GM21619 (cell line): ENCODE data around the gene ARHGAP33.

Experiments
- ATAC-seq: cut with Tn5 transposase; IDR thresholded peaks from one replicate; pipeline ENCODE4 v1.9.1; 2021; ENCODE audit not compliant: unreplicated experiment

ARHGAP33 gene

DNA sequence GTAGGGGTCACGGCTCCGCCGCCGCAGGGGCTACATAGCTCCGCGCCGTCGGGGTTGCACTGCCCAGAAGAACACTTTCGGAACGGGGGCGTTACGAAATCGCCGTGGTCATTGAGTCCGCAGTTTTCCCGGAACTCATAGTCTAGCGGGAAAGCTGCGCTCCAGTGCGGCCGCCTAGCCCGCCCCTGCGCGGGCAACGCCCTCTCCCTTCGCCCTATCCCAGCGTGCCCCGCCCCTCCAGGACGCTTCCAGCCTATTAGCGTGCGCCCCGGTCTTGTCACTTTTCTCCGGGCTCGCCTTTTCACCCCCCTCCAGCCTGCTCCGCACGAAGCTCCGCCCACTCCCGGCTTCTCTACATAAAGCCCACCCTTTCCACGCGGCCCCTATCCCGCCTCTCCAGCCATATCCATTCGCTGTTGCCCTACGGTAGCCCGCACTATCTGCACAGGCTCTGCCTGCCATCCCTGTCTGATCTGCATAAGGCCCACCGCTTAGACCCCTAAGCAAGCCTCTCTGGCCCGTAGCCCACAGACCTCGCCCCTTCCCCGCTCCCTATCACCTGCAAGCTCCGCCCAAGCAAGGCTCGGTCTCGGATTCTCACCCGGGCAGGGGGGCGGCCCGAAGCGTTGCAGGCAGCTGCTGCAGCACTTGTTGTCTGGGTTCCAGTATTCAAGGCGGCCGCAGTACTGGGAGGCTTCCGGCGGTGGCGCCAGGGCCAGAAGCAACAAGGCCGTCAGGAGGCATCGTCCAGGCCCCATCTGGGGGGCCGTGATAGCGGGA, 34.8 kb upstream of the ARHGAP33 start:
- peak; percentile 42 for ATAC-seq

- ATAC-seq: no peak
Observed at GRCh38 chr19:35741203-35741515, 34.2 kb upstream of the ARHGAP33 start.

- ATAC-seq: no peak
Observed at GRCh38 chr19:35742121-35742724, 33.1 kb upstream of the ARHGAP33 start, which contains the start of gene IGFLR1. TSS of gene IGFLR1 (minus strand) at chr19:35742452. CDS start at chr19:35741180, 1,272 bp downstream.

- no peak for ATAC-seq
Observed at GRCh38 chr19:35743640-35744429, 31.5 kb upstream of the ARHGAP33 start.

- peak; percentile 31 for ATAC-seq
Observed at GRCh38 chr19:35744430-35745327, 30.7 kb upstream of the ARHGAP33 start.

- peak; percentile 38 for ATAC-seq
Observed at GRCh38 chr19:35745328-35746086, 29.9 kb upstream of the ARHGAP33 start, which contains the start of the genes PSENEN and U2AF1L4. TSS of gene PSENEN (plus strand) at chr19:35745651. CDS start at chr19:35745931, 280 bp downstream. TSS of gene U2AF1L4 (minus strand) at chr19:35745418. CDS start at chr19:35745391, 27 bp downstream.

GRCh38 chr19:35746087-35746462, 29.3 kb upstream of the ARHGAP33 start:
- no peak for ATAC-seq

- ATAC-seq: no peak
Observed at GRCh38 chr19:35746531-35746930, 28.8 kb upstream of the ARHGAP33 start.

GRCh38 chr19:35748106-35749020, 27.0 kb upstream of the ARHGAP33 start, which contains the start of gene LIN37:
TSS of gene LIN37 (plus strand) at chr19:35748576. CDS start at chr19:35748725, 149 bp downstream.
- peak; percentile 65 for ATAC-seq

DNA sequence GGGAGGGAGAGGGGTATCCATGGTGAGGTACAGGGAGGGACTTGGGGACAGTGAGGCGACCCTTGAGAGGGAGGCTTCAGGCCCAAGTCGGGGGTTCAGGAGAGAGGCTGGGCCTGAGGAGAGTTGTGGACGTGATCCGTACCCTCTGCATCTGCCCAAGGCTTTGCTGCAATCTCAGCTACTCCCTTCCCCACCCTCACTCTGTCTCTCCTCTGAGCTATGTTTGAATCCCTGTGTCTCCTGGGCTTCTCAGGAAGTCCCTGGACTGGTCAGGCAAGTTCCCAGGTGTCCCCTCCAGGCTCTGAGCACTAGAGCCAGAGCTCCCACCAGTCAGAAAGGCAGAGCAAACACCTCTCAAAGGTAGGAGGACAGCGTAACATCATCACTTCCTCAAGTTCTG, 25.2 kb upstream of the ARHGAP33 start:
- ATAC-seq: no peak

- ATAC-seq: no peak
Observed at GRCh38 chr19:35751839-35752745, 23.3 kb upstream of the ARHGAP33 start.

DNA sequence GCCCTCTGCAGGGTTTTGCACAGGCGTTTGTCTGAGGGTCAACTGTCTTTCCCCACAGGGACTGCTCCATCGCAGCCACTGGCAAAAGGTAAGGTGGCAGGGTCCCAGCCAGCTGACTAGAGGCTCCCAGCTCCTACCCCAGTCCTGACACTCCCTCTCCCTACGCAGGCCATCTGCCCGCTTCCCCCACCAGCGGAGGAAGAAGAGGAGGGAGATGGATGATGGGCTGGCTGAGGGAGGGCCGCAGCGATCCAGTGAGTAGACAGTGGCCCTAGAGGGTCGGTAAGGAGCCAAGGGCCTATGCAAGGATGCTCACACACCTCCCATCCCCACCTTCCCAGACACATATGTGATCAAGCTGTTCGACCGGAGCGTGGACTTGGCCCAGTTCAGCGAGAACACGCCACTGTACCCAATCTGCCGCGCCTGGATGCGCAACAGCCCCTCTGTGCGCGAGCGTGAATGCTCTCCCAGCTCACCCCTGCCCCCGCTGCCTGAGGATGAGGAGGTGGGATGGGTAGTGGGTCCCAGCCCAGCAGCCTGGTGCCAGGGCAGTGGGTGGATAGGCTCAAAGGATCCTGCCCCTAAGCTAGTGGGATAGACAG, 22.5 kb upstream of the ARHGAP33 start:
- ATAC-seq: no peak

DNA sequence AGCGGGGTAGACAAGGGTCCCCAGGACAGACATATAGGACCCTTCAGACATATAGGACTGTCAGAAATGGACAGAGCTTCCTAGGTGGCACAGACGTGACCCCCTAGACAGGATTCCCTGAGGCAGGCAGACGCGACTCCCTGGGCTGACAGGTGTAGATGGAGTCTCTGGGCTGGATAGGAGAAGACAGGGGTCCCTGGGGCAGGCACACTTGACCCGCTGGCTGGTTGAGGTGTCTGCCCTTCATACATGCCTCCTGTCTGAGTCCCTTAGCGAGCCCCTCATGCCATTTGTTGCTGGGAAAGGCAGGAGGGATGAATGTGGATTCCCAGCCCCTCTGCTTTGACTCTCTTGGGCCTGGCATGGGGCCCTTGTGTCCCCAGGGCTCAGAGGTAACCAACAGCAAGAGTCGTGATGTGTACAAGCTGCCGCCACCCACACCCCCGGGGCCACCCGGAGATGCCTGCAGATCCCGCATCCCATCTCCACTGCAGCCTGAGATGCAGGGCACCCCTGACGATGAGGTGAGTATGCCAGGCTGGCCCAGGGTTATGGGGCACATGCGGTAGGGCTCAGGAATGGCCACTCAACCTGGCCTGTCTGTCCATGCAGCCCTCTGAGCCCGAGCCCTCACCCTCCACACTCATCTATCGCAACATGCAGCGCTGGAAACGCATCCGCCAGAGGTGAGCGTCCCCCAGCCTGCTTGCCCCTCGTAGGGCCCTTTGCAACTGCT, 21.6 kb upstream of the ARHGAP33 start:
- no peak for ATAC-seq

DNA sequence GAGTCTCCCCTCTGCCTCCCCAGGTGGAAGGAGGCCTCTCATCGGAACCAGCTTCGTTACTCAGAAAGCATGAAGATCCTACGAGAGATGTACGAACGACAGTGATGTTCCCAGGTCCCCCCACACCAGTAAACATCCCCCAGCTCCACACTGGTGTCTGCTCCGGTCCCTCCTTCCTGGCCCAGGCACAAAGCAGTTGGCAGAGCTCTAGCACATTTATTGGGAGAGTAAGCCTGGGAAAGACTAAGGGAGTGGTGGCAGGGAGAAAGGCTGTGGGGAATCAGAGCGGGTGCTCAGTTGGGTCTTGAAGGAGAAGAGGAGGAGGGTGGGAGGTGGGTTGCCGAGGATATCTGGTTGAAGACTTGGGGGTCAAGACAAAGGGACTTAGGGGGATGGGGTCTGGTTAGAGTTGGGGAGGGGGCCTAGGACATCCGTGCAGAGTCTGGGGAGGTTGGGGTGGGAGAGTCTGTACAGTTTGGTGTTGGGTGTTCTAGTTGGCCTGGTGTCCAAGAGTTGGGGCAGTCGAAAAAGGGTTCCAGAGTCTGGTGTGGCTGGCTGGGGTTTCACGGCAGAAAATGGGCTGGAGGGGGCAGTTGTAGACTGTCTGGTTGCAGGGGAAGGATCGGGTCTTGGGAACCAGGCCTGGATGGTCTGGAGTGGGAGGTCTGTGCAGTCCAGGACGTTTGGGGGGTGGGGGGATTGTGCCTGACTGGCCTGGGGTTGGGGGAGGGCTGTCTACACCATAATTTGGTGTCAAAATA, 20.8 kb upstream of the ARHGAP33 start:
- no peak for ATAC-seq

DNA sequence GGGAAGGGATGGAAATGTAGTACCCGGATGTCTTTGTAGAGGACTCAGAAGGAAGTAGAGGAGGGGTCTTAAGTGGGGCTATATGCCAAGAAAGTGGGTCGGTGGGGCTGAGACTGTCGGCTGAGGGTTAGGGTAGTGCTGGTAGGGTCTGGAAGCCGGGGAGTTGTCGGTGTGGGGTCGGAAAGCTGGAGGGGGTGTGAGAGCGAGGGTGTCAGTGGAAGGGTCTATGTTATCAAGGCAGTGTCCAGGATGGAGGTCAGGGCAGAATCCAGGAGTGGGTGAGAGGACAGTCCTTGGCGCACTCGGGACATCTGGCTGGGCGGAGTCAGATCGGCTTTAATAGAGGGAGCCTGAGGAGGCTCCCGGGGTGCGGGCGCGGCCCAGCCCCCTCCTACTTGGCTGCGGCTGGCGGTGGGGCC, 20.2 kb upstream of the ARHGAP33 start:
- no peak for ATAC-seq
